ENCODE data around the gene ABHD11. TPM values are rescaled to one million over a fixed set of nuclear protein-coding genes. Genes with fewer than 3 reads are reported as not detected.

ABHD11 gene
- total and polyA plus RNA-seq, 9 of the 15 experiments (the other 6 are each of a cell fraction or from before 2014, with no cell fraction given) = 7.7 to 44.2 (median 18.9) TPM

- TF ChIP-seq MYNN (IDR thresholded peaks at IDR 0.05) = peak; percentile 69
- no peak for TF ChIP-seq MYNN (CRISPR knock-in tag; IDR thresholded peaks at IDR 0.05)
- 0 out of 2 replicates have a peak, but pooled peaks have one; percentile 14 for TF ChIP-seq MXI1 (IDR thresholded peaks at IDR 0.05; ENCODE audit: low read depth, low read length)
- no peak for TF ChIP-seq NBN (IDR thresholded peaks at IDR 0.05; ENCODE audit: low read depth)
- TF ChIP-seq ZNF518B (CRISPR knock-in tag; IDR thresholded peaks at IDR 0.05) = no peak
- TF ChIP-seq CAMTA2 (CRISPR knock-in tag; conservative IDR thresholded peaks at IDR 0.05) = 0 out of 2 replicates have a peak, but pooled peaks have one; percentile 37
- no peak for TF ChIP-seq ZBTB8A (IDR thresholded peaks at IDR 0.05; ENCODE audit: partially characterized antibody)
- peak; percentile 81 for TF ChIP-seq ZNF589 (CRISPR knock-in tag; IDR thresholded peaks at IDR 0.05; ENCODE audit: low read depth)
- peak in 1 of 2 experiments; percentile 92; a peak in 1 of 4 replicates for TF ChIP-seq SIN3A (IDR thresholded peaks at IDR 0.05; ENCODE audit: borderline replicate concordance in 2 of 2, control insufficient read depth in 1 of 2, low read depth in 2 of 2, low read length in 2 of 2)
- TF ChIP-seq, protein P1, sequence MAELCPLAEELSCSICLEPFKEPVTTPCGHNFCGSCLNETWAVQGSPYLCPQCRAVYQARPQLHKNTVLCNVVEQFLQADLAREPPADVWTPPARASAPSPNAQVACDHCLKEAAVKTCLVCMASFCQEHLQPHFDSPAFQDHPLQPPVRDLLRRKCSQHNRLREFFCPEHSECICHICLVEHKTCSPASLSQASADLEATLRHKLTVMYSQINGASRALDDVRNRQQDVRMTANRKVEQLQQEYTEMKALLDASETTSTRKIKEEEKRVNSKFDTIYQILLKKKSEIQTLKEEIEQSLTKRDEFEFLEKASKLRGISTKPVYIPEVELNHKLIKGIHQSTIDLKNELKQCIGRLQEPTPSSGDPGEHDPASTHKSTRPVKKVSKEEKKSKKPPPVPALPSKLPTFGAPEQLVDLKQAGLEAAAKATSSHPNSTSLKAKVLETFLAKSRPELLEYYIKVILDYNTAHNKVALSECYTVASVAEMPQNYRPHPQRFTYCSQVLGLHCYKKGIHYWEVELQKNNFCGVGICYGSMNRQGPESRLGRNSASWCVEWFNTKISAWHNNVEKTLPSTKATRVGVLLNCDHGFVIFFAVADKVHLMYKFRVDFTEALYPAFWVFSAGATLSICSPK (IDR thresholded peaks at IDR 0.05; ENCODE audit: borderline replicate concordance) = no peak
- TF ChIP-seq PHF21A (IDR thresholded peaks at IDR 0.05; ENCODE audit: borderline replicate concordance, low read depth) = 0 out of 2 replicates have a peak, but pooled peaks have one; percentile 19
- no peak; the same call in 1 of the 2 replicates for TF ChIP-seq MTF1 (CRISPR knock-in tag; IDR thresholded peaks at IDR 0.05; ENCODE audit: borderline replicate concordance)
- TF ChIP-seq ATF1 (CRISPR knock-in tag; IDR thresholded peaks at IDR 0.05) = 0 out of 2 replicates have a peak, but pooled peaks have one; percentile 29
- peak; percentile 80 for TF ChIP-seq ATF1 (tag; IDR thresholded peaks at IDR 0.05)
- no peak for TF ChIP-seq SIN3B (IDR thresholded peaks at IDR 0.05; ENCODE audit: low read depth)
- TF ChIP-seq RBFOX2 (IDR thresholded peaks at IDR 0.05; ENCODE audit: low read depth, low read length) = peak; percentile 94
- TF ChIP-seq SNIP1 (IDR thresholded peaks at IDR 0.05; ENCODE audit: low read depth) = no peak
- peak; percentile 99 for TF ChIP-seq ATF7 (IDR thresholded peaks at IDR 0.05)
- TF ChIP-seq, protein P2, sequence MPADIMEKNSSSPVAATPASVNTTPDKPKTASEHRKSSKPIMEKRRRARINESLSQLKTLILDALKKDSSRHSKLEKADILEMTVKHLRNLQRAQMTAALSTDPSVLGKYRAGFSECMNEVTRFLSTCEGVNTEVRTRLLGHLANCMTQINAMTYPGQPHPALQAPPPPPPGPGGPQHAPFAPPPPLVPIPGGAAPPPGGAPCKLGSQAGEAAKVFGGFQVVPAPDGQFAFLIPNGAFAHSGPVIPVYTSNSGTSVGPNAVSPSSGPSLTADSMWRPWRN (IDR thresholded peaks at IDR 0.05; ENCODE audit: low read depth) = no peak
- TF ChIP-seq, protein P3, sequence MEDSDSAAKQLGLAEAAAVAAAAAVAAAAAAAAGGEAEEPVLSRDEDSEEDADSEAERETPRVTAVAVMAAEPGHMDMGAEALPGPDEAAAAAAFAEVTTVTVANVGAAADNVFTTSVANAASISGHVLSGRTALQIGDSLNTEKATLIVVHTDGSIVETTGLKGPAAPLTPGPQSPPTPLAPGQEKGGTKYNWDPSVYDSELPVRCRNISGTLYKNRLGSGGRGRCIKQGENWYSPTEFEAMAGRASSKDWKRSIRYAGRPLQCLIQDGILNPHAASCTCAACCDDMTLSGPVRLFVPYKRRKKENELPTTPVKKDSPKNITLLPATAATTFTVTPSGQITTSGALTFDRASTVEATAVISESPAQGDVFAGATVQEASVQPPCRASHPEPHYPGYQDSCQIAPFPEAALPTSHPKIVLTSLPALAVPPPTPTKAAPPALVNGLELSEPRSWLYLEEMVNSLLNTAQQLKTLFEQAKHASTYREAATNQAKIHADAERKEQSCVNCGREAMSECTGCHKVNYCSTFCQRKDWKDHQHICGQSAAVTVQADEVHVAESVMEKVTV (CRISPR knock-in tag; IDR thresholded peaks at IDR 0.05) = 0 out of 2 replicates have a peak, but pooled peaks have one; percentile 9
- no peak for TF ChIP-seq PYGO2 (tag; IDR thresholded peaks at IDR 0.05)
These were observed at the start of gene ABHD11 (continued) for GRCh38 chr7:73738612-73739386.

All from K562 (cell line).